PFSK-1 (cell line): Measurements from ENCODE around the gene KIF26A.
A peak's percentile ranks its signal among the peaks of the same experiment; 100 is the strongest.

Source experiments
- FOXP2 ChIP-seq: optimal IDR thresholded peaks from 2 replicates; pipeline ENCODE3; 2011; ENCODE audit warnings: borderline replicate concordance, control low read depth, inconsistent platforms; ENCODE audit not compliant: insufficient read depth; ENCODE audit errors: extremely low read length, extremely low read depth
- POLR2AphosphoS5 ChIP-seq: IDR thresholded peaks from 2 replicates; pipeline ENCODE4 v1.6.1; 2012; ENCODE audit warnings: low read depth, mild to moderate bottlenecking, control low read depth, low read length, moderate library complexity
- REST ChIP-seq, 2 experiments: IDR thresholded peaks; 2 replicates each; pipeline versions ENCODE4 v1.6.1 to v1.8.0; 2011 to 2012; ENCODE audit warnings: low read depth in 2 of 2, low read length in 2 of 2, control low read depth in 1 of 2, inconsistent platforms in 1 of 2, mild to moderate bottlenecking in 1 of 2, moderate library complexity in 1 of 2; ENCODE audit not compliant: insufficient read depth in 1 of 2
- SIN3A ChIP-seq: IDR thresholded peaks from 2 replicates; pipeline ENCODE4 v1.6.1; 2012; ENCODE audit warnings: mild to moderate bottlenecking, low read length, moderate library complexity, borderline replicate concordance; ENCODE audit not compliant: insufficient read depth
- TAF1 ChIP-seq: IDR thresholded peaks from 2 replicates; pipeline ENCODE4 v1.6.1; 2012; ENCODE audit warnings: low read length, control low read depth, borderline replicate concordance; ENCODE audit not compliant: insufficient read depth

Gene KIF26A

DNA sequence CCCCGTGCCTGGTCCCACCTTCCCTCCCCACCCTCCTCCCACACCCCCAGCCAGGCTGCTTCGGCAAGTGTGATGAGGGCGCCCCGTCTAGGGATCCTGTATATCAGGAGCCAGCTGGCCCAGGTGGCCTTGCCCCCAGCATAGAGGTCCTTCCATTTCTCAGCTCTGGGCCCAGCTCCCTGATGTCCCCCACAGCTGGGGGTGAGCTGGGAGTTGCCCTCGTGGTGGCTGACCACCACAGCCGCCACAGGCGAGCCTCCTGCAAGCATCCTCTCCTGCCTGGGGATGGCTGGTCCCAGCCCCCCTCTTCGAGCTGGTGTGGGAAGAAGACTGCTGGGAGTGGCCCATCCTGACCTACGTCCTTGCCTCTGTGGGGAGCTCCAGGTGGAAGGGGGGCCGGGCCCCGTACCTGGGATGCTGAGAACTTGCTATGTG is 45.4 kb upstream of the KIF26A start:
- TF ChIP-seq POLR2AphosphoS5 (no peak), FOXP2 (no peak), REST (IDR thresholded peaks at IDR 0.05; ENCODE audit: insufficient read depth in 1 of 2, low read depth in 2 of 2, low read length in 2 of 2) (no peak), SIN3A (no peak), TAF1 (no peak)

DNA sequence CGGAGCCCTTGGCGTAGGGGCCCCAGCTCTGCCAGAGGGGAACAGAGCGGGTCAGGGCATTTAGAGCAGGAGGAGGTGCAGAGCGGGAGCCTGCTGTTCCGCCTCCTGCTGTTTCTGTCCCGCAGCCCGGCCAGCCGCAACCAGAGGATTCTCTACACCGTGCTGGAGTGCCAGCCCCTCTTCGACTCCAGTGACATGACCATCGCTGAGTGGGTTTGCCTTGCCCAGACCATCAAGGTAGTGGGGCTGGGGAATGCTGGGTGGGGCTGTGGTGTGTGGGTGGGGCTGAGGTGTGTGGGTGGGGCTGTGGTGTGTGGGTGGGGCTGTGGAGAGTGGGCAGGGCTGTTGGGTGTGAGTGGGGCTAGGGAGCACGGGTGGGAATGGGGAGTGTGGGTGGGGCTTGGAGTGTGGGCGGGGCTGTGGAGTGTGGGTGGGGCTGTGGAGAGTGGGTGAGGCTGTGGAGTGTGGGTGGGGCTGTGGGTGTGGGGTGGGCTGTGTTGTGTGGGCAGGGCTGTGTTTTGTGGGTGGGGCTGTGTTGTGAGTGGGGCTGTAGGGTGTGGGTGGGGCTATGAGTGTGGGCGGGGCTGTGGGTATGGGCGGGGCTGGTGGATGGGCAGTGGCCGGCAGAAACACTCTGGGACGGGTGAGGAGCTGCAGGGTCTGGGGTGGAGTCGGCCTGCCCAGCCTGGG is 44.9 kb upstream of the KIF26A start:
- TF ChIP-seq SIN3A (no peak), POLR2AphosphoS5 (no peak), TAF1 (no peak), REST (IDR thresholded peaks at IDR 0.05; ENCODE audit: insufficient read depth in 1 of 2, low read depth in 2 of 2, low read length in 2 of 2) (no peak), FOXP2 (no peak)

DNA sequence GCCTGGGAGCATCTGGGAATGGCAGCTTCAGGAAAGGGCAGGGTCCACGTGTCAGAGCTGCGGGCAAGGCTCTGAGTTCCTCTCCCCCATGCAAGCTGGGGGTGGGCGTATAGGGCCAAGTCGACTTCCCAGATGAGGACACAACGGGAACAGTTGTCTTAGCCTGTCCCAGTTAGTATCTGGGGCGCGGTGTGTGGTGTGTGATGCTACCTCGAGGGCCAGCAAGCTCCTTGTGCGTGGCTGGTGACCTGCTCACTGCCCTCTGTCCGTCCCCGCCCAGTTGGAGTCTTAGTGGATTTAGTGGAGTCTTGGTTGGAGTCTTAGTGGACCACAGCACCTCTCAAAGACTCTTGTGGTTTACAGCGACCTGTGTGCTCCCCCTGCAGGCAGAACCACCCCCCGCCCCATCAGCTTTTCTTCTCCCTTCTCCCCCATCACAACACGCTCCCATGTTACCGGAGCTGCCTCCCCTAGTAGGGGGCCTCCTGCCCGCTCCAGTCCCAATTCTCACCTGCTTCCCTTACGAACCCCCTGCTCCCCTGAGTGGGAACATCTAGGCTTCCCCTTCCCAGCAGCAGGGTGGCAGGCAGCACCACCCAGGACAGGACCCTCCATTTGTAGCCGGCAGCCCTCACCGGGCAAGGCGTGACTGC is 44.2 kb upstream of the KIF26A start:
- TF ChIP-seq FOXP2: no peak
- TF ChIP-seq REST (IDR thresholded peaks at IDR 0.05; ENCODE audit: insufficient read depth in 1 of 2, low read depth in 2 of 2, low read length in 2 of 2): no peak
- no peak for TF ChIP-seq POLR2AphosphoS5
- no peak for TF ChIP-seq TAF1
- no peak for TF ChIP-seq SIN3A

- TF ChIP-seq REST (IDR thresholded peaks at IDR 0.05; ENCODE audit: insufficient read depth in 1 of 2, low read depth in 2 of 2, low read length in 2 of 2): no peak
- TF ChIP-seq FOXP2: peak; percentile 56
Observed at GRCh38 chr14:104094709-104095425, 43.5 kb upstream of the KIF26A start.
